ELR (cell line): Measurements from ENCODE around the gene MYLK4.
A peak's percentile ranks its signal among the peaks of the same experiment; 100 is the strongest.

Experiments used
- DNase-seq: peaks from one replicate; pipeline ENCODE4 v3.0.0-alpha.2; 2015; ENCODE audit warnings: low read depth

Gene MYLK4

DNA sequence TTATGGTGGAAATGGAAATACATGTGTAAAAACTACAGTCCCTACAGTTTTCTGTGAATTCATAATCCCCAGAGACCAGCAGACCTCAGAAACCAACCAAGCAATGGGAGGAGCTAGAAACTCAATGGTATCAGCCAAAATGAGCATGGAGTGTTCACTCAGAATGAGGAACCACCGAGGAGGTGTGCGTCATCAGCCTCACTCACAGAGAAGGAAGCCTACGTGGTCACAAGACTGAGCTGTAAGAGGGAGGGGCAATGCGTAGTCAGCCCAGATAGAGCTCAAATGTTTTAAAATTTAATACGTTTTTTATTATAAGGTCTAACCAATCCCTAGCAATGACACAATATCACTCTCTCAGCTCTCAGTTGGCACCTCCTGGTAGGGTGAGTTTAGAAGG, 17.4 kb downstream of the MYLK4 start:
- peak; percentile 34 for DNase-seq

- DNase-seq: no peak
Measured at GRCh38 chr6:2732503-2733089, 18.1 kb downstream of the MYLK4 start.

GRCh38 chr6:2731281-2731909, 19.3 kb downstream of the MYLK4 start:
- peak; percentile 53 for DNase-seq

- no peak for DNase-seq
Measured at GRCh38 chr6:2730353-2731107, 20.2 kb downstream of the MYLK4 start.

- DNase-seq: no peak
Measured at GRCh38 chr6:2729921-2730320, 20.8 kb downstream of the MYLK4 start.

GRCh38 chr6:2725999-2726567, 24.6 kb downstream of the MYLK4 start:
- peak; percentile 47 for DNase-seq

DNA sequence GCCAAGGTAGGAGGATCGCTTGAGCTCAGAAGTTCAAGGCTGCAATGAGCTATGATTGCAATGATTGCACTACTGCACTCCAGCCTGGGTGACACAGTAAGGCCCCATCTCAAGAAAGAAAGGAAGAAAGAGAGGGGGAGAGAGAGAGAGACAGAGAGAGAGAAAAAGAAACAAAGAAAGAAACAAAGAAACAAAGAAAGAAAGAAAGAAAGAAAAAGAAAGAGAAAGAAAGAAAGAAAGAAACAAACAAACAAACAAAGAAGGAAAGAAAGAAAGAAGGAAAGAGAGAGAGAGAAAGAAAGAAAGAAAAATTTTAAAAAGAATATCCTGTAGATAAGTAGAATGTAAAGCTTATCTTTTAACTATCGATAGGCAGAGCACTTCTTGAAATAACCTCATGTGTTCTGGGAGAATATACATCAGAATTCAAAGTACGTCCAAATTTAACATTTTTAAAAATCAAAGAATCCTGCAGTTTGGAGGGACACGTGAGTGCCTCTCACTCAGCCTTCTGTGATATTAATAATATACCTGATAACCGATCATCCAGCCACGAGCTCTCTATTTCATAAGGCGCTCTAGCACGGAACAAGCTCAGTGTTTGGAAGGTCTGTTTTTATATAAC, 25.2 kb downstream of the MYLK4 start:
- DNase-seq: no peak

- no peak for DNase-seq
Measured at GRCh38 chr6:2721219-2721618, 29.5 kb downstream of the MYLK4 start.

GRCh38 chr6:2719093-2719455, 31.6 kb downstream of the MYLK4 start:
- no peak for DNase-seq

DNA sequence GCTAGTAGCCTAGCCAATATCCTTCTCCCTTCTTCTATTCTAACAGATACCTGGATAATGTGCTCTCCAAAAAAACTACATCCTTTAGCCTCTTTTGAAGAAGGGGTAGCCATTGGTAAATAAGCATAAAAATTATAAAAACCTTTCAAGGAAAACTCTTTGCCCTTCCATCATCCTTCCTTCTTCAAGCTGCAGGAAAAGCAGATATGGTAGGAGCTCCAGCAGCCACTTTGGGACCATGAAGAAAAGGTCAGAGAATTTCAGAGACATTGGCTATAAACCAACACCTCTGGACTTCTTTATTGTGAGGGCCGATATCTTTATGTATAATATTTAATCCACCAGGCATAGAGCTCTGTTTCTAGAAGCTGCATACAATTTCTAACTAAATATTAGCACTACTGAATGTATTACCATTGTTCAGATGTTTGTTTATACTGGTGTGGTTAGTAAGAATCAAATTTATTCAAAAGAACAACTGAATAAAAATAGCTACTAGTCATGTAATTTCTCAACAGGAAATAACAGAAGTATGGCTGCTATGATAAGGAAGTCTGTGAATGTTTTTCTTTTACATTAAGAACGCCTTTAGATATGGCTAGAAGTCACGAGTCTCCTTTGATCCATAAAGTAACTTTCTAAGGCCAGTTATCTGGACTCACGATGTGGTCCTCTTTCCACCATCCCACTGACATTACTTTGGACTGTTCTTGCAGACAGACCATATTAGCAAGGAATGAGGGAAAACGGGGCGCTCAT, 32.2 kb downstream of the MYLK4 start:
- DNase-seq: no peak

- no peak for DNase-seq
Measured at GRCh38 chr6:2716936-2717700, 33.6 kb downstream of the MYLK4 start.

- DNase-seq: no peak
Measured at GRCh38 chr6:2715737-2716136, 35.0 kb downstream of the MYLK4 start.

GRCh38 chr6:2714111-2714895, 36.4 kb downstream of the MYLK4 start:
- peak; percentile 90 for DNase-seq

GRCh38 chr6:2713473-2714110, 37.1 kb downstream of the MYLK4 start:
- DNase-seq: no peak

DNA sequence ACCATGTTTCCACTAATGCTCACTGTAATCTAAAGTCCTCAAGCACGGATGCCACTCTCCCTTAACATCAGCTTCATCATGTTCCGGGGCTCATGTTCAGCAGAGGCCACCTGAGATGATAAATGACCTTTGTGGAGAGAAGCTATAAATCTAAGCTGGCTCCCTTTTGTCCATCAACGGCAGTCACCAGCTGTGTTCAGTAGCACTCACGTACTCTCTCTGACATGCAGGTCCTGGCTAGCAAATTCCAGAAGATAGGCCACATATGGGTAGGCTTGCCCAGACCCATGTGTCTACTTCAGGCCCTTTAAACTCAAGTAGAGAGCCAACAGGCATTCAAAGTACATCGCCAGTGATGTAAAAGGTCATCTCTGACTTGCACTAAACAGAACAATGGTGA, 38.6 kb downstream of the MYLK4 start:
- DNase-seq: no peak

DNA sequence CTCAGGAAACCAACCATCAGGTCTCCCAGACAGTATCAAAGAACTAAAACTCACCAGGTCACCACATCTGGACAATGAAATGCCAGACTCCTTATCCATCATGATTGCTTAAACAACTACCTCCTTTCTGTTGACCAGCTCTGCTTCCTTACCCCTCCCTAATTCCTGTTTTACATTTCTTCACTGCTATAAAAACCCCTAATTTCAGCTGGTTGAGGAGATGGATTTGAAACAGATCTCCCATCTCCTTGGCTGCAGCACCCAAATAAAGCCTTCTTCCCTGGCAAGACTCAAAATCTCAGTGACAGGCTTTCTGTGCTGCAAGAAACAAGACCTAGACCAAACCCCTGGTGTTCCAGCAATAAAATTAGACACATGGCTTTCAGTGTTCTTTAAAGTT, 40.3 kb downstream of the MYLK4 start:
- DNase-seq: no peak

DNA sequence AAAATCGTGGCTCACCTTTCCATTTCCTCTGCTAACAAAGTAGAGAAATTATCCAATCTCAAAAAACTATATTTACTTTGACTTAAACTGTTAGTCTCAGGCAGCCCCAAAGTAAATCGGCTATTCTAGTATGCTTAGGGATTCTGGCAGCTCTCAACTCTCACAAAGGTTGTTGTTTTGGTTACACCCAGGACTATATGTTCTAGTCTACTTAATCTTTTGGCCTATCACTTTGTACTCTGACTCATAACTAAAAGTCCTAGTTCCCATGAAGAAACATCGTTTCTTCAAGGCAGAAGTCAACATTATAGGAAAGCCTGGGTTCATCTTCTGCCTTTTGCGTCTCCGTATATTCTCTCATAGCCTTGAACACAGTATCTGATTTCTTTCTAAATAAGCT, 42.3 kb downstream of the MYLK4 start:
- DNase-seq: no peak

DNA sequence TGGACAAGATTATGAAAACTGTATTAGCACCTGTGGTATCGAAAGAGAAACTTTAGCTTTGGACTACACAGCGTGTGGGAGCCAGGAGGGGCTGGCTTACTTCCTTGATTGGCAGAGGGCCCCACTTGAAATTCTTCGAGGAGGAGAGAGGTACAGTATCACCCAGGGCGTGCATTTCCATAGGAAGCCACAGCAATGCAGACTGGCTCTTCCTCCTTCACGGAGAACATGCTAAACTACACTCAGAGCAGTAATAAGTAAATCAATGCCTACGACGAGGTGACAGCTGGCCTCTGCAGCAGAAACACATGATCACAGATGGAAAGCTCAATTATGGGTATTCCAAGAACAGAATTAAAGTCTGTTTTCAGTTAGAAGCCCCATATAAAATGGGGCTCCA, 44.2 kb downstream of the MYLK4 start:
- no peak for DNase-seq

DNA sequence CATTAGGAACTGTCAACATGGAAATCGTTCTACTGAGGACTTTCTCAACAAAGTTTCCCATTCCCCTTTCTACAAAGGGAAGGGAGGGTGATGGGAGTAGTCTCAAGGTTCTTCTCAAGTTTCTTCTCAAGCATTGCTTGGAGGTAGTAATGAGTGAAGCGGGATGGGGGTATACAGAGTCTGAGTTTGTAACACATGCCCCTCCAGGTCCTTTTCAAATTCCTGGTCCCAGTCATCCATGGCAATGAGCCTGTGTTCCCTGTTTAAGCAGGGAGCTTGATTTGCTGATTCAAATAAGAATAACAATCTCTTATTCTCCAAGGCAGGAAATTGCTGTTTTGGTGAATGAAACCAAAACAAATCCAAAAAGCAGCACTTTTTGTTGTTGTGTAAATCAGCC, 45.5 kb downstream of the MYLK4 start:
- DNase-seq: no peak

GRCh38 chr6:2697291-2697690, 53.4 kb downstream of the MYLK4 start:
- DNase-seq: no peak
